ENCODE data around the gene AOC3.
"Not testable (repeated sequence)": the region's sequence is repeated elsewhere in the genome, so short reads cannot be mapped to it uniquely, and the experiment has no call there.

AOC3 gene

GRCh38 chr17:42868338-42868737, 17.3 kb downstream of the AOC3 start:
- DNase-seq, result no peak

DNA sequence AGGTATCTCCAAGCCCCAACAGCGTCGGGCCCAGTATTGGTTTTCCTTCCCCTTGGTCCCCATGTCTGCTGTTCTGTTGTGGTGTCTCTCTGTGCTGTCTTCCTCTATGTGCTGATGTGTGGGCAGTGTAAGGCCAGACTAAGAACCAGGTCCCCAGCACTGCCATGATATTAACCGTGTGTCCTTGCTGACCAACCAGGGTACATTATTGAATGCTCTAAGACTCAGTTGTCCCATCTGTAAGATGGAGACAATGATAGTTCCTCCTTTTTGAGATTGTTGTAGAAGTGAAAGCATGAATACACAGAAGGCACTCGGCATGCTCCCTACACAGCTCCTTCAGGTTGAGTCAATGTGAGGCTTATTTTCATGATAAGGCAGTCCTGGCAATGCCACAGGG, 20.6 kb downstream of the AOC3 start:
- DNase-seq, result no peak

GRCh38 chr17:42872251-42872965, 21.4 kb downstream of the AOC3 start:
- no peak for DNase-seq

DNA sequence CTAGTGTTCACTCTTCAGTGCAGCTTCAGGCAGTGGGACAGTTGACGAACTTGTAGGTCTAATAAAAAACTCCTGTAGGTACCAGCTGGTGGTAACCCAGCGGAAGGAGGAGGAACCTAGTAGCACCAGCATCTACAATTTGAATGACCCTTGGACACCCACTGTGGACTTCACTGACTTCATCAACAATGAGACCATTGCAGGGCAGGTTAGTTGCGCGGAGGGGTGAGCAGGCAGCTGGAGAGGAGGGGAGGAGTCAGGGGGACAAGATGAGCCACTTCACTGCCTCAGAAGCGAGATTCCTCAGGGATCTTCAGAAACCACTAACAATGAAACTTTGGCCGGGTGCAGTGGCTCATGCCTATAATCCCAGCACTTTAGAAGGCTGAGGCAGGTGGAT, 22.3 kb downstream of the AOC3 start:
- DNase-seq, result no peak

DNA sequence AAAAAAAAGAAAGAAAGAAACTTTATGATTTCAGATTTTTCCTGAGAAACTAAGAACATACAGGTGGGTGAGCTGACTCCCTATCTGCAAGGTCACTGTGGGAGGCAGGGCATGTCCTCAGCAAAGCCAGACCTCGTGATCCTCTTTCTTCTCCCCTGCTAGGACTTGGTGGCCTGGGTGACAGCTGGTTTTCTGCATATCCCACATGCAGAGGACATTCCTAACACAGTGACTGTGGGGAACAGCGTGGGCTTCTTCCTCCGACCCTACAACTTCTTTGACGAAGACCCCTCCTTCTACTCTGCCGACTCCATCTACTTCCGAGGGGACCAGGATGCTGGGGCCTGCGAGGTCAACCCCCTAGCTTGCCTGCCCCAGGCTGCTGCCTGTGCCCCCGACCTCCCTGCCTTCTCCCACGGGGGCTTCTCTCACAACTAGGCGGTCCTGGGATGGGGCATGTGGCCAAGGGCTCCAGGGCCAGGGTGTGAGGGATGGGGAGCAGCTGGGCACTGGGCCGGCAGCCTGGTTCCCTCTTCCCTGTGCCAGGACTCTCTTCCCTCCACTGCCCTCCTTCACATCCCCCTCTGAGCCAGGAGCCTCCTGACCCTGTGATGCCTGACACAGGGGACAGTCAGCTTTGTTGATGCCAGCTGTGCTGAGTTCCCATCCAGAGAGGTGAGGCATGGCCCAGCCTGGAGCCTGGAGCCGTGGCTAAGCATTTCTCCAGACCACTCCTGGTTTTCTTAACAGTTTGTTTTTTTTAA, 23.1 kb downstream of the AOC3 start:
- DNase-seq, result not testable (repeated sequence)

- DNase-seq, result no peak
These were observed 26.0 kb downstream of the AOC3 start for GRCh38 chr17:42877037-42877436.

DNA sequence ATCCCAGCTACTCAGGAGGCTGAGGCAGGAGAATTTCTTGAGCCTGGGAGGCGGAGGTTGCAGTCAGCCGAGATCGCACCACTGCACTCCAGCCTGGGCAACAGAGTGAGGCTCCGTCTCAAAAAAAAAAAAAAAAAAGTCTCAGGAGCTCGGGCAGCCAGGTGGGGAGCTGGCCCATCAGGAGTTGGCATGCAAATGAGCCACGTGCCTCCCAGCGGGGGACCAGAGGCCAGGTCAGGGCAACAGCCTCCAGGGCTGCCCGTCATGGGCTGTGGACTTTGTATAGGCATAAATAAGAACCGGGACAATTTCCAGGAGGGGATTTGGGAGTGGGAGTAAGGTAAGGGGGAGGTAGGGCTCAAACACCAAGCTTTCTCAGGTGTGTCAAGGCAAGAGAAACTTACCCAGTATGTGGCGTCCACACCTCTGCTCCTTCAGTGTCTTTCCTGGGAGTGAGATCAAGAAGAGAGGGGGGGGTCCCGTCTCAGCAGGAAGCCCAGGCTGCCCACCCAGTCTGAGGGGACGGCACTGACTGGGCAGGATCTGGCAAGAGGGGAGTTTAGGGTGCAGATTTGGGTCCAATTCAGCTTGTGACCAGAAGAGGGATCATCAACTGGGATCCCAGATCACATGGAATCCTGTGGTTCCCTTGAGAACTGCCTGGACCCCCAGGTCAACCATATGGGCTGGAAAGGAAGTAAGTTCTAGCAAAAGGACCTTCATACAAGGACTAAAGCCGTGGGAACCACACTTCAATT, 27.3 kb downstream of the AOC3 start:
- DNase-seq, result no peak

- DNase-seq, result no peak
These were observed 28.1 kb downstream of the AOC3 start for GRCh38 chr17:42878924-42879595.

DNA sequence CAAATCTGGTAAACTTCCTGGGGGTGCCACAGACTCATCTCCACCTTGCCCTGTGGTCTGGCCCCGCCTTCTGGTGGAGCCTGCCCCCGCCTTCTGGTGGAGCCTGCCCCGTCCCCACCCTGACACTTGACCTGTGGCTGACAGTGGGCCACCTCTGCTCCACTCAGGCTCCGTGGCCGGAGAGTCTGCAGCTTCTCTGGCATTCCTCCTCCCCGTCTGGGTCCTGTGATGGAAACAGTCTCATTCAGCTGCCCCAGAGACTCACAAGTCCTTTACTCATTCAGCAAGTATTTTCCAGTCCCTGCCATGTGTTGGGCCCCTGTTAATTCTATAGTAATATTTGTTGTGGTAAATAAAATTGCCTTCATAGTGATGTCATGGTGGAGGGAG, 28.6 kb downstream of the AOC3 start:
- no peak for DNase-seq

DNA sequence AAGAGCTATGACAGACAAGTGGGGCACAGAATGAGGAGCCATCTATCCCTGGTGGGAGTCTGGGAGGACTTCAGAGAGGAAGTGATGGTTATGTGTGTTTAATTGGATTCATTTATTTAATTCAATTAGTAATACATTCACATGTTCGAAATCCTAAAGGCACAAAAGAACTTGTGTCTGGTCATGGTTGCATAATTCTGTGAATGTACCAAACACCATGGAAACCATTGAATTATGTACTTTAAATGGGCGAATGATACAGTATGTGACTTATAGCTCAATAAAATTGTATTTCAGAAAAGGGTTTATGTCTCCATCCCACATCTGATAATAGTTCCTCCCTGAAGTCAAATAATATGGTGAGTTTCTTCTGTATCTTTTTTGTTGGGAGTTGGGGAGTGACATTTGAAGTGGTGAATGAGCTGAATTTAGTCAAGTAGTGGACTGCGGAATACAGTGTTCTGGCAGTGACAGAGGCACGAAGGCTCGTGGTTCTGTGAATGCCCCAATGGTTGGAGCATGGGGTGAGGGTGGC, 29.8 kb downstream of the AOC3 start:
- no peak for DNase-seq

- not testable (repeated sequence) for DNase-seq
These were observed 30.7 kb downstream of the AOC3 start for GRCh38 chr17:42881706-42882105.

DNA sequence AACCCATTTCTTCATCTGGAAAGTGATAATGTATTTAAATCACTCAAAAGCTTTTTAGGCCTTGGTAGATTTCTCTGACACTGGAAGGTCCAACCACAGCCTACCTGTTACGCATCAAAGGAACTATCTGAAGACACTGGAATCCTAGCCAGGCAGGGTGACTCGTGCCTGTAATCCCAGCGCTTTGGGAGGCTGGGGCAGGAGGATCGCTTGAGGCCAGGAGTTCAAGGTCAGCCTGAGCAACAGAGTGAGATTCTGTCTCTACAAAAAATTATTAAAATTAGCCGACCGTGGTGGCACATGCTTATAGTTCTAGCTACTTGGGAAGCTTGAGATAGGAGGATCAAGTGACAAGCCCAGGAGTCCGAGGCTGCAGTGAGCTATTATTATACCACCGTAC, 31.2 kb downstream of the AOC3 start:
- DNase-seq, result no peak

- DNase-seq, result no peak
These were observed 33.0 kb downstream of the AOC3 start for GRCh38 chr17:42883802-42884558.

GRCh38 chr17:42885806-42886205, 34.8 kb downstream of the AOC3 start:
- DNase-seq, result not testable (repeated sequence)

GRCh38 chr17:42886283-42887176, 35.5 kb downstream of the AOC3 start:
- no peak for DNase-seq

DNA sequence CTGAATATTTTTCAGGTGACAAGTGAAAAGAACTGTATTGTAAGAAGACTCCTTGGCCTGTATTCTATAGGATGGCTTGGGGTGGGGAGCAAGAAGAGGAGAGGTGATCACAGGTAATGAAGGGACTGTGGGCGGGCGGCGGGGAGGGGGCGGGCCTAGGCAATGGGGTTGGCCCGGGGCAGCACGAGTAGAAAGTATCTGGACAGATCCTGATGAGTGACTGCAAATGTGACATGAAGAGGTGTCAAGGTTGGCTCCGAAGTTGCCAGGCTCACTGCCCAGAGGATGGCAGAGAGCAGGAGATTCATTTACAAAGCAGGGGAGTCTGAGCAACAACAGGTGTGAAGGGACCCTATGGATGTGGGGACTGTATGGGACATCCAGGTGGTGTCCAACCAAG, 38.8 kb downstream of the AOC3 start:
- DNase-seq, result no peak

- DNase-seq, result no peak
These were observed 40.6 kb downstream of the AOC3 start for GRCh38 chr17:42891539-42892152.

DNA sequence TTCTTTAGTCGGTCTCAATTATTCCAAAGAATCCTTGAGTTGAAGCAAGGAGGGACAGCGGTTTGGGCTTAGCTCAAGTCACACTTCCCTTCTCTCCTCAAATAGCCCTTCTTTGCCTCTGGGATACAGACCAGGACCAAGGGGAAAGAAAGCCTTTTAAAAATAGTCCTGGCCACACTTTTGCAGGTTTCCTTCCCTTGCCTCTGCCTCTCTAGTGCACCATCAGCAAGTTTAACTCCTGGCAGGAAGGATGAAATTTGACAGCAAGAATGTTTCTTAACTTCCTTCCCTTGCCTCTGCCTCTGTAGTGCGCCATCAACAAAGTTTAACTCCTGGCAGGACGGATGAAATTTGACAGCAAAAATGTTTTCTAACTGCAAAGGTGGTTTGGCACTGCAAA, 42.4 kb downstream of the AOC3 start:
- DNase-seq, result no peak

DNA sequence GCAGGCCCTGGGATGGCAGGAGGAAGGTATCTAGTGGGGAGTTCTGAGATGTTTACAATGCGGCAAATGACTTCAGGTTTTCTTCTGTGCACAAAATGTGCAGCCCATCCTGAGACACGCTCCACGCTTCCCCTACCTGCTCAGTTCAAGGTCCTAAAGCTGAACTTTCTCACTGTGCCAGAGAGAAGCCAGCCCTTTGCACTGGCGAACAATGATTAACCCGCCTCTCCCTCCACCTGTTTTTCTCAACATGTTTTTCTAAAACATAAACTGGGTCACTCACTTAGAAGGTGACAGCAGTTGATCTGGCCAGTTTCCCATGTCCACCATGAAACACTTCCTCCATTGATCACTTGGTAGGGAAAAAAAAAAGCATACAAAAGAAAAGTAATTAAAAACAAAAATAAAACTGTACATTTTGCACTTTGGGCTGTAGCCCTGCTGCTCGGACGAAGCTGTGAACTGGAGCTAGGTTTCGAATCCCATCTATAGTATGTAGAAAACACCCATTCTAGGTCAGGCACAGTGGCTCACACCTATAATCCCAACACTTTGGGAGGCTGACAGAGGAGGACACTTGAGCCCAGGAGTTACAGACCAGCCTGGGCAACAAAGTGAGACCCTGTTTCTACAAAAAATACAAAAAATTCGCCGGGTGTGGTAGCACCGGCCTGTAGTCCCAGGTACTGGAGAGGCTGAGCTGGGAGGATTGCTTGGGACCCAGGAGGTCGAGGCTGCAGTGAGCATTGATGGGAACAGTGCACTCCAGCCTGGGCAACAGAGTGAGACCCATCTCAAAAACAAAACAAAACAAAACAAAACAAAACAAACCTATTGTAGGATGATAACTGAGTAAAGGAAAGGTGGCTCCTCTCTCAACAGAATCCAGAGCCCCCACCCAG, 43.5 kb downstream of the AOC3 start:
- DNase-seq, result no peak

GRCh38 chr17:42895185-42895555, 44.2 kb downstream of the AOC3 start:
- no peak for DNase-seq
